Calu3 (cell line): Measurements from ENCODE around the gene KLHL4. TPM values are rescaled to one million over a fixed set of nuclear protein-coding genes. Genes with fewer than 3 reads are reported as not detected.
"Not testable (repeated sequence)": the region's sequence is repeated elsewhere in the genome, so short reads cannot be mapped to it uniquely, and the experiment has no call there.

ENCODE experiments used
- BruUV-seq: library from RNA; stranded (reverse); fragments of 400-500 nt; replicated peaks from 2 replicates; lab custom pipeline; 2021; lab: Mats Ljungman, UMichigan
- CTCF ChIA-PET: fragments of 300-600 bp; sonication (Branson Sonifier 250); formaldehyde crosslinking; loops from one replicate; lab custom pipeline; 2022; ENCODE audit warnings: antibody characterized with exemption; lab: Charles Lee
- DNase-seq: peaks from one replicate; pipeline ENCODE4 v3.0.0; 2022
- H3K27ac Mint-ChIP-seq: one replicate; pipeline ENCODE4 v1.8.0; 2022; ENCODE audit warnings: mixed read lengths; ENCODE audit not compliant: unreplicated experiment
- H3K27me3 Mint-ChIP-seq: one replicate; pipeline ENCODE4 v1.8.0; 2022; ENCODE audit warnings: mixed read lengths; ENCODE audit not compliant: unreplicated experiment
- H3K36me3 Mint-ChIP-seq: one replicate; pipeline ENCODE4 v1.8.0; 2022; ENCODE audit warnings: mild to moderate bottlenecking, moderate library complexity, mixed read lengths; ENCODE audit not compliant: insufficient read depth, unreplicated experiment
- H3K4me1 Mint-ChIP-seq: one replicate; pipeline ENCODE4 v1.8.0; 2022; ENCODE audit warnings: mild to moderate bottlenecking, low read depth, mixed read lengths; ENCODE audit not compliant: unreplicated experiment
- H3K4me3 Mint-ChIP-seq: one replicate; pipeline ENCODE4 v1.8.0; 2022; ENCODE audit warnings: mild to moderate bottlenecking, low read depth, moderate library complexity, mixed read lengths; ENCODE audit not compliant: unreplicated experiment
- H3K9me3 Mint-ChIP-seq: one replicate; pipeline ENCODE4 v1.8.0; 2022; ENCODE audit warnings: low read depth, mixed read lengths; ENCODE audit not compliant: unreplicated experiment
- intact Hi-C: fragments of 100-400 bp; cut with micrococcal nuclease; formaldehyde crosslinking; loops from one replicate; pipeline ENCODE4 v1.10.0; 2022; ENCODE audit not compliant: unreplicated experiment
- total RNA-seq: library from RNA; stranded (reverse); gene quantifications from 2 replicates; pipeline ENCODE4 v1.2.3, GENCODE V29; 2022
- TF ChIP-seq, protein P1 (sequence below): fragments of 200-600 bp; IDR thresholded peaks from one replicate; pipeline ENCODE4 v1.8.0; 2022; ENCODE audit warnings: antibody characterized with exemption; ENCODE audit not compliant: unreplicated experiment

Gene KLHL4
- total RNA-seq, 1 experiment from 2014 or later = not detected

DNA sequence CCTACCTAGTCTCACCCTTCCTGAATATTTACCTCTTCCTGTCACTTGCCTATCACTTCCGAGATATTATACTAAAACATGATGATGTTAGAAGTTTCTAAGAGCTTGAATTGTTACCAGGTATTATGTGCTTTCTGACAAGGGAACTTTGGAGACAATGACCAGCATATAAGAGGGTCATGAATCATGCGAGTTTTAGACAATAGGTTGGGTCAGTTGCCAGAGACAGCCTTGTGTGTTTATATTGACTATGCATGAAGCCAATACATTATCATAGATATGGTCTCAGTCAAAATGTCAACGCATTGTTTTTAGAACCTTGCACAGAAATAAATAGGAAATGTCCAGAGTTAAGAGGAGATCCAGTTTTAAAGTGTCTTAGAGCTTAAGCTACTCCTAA lies 116.8 kb downstream of the KLHL4 start:
- CTCF ChIA-PET = no interaction called here
- Mint-ChIP-seq H3K4me1 (no peaks in the 10 kb centered on the region), H3K27ac (no peak overlapping the region), H3K9me3 (no peaks in the 10 kb centered on the region), H3K27me3 (no peaks in the 10 kb centered on the region), H3K36me3 (no peaks in the 10 kb centered on the region), H3K4me3 (no peak overlapping the region)
- TF ChIP-seq, protein P1, sequence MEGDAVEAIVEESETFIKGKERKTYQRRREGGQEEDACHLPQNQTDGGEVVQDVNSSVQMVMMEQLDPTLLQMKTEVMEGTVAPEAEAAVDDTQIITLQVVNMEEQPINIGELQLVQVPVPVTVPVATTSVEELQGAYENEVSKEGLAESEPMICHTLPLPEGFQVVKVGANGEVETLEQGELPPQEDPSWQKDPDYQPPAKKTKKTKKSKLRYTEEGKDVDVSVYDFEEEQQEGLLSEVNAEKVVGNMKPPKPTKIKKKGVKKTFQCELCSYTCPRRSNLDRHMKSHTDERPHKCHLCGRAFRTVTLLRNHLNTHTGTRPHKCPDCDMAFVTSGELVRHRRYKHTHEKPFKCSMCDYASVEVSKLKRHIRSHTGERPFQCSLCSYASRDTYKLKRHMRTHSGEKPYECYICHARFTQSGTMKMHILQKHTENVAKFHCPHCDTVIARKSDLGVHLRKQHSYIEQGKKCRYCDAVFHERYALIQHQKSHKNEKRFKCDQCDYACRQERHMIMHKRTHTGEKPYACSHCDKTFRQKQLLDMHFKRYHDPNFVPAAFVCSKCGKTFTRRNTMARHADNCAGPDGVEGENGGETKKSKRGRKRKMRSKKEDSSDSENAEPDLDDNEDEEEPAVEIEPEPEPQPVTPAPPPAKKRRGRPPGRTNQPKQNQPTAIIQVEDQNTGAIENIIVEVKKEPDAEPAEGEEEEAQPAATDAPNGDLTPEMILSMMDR = no peak
- no TSS peak for BruUV-seq
- DNase-seq = no peak
- intact Hi-C loops = no loop called here

DNA sequence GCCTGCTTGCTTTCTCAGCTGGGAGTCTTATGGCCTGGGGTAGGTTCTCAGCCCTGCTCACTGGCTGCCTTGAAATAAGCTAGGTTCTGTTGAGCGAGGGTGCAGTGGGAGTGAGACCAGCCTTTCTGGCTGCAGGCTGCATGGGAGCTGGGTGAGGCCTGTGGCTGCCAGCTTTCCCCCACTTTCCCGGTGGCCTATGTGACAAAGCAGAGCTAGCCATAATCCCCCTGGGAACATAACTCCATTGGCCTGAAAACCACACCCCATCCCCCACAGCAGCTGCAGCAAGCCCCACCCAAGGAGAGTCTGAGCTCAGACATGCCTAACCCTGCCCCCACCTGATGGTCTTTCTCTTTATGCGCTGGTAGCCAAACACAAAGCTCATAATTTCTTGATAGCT lies 118.9 kb downstream of the KLHL4 start:
- Mint-ChIP-seq H3K9me3 (no peaks in the 10 kb centered on the region), H3K36me3 (no peaks in the 10 kb centered on the region), H3K4me3 (no peak overlapping the region), H3K27me3 (no peaks in the 10 kb centered on the region), H3K4me1 (no peaks in the 10 kb centered on the region), H3K27ac (no peak overlapping the region)
- intact Hi-C loops = no loop called here
- CTCF ChIA-PET = no interaction called here
- BruUV-seq = no TSS peak
- TF ChIP-seq, protein P1 = no peak
- DNase-seq = no peak

DNA sequence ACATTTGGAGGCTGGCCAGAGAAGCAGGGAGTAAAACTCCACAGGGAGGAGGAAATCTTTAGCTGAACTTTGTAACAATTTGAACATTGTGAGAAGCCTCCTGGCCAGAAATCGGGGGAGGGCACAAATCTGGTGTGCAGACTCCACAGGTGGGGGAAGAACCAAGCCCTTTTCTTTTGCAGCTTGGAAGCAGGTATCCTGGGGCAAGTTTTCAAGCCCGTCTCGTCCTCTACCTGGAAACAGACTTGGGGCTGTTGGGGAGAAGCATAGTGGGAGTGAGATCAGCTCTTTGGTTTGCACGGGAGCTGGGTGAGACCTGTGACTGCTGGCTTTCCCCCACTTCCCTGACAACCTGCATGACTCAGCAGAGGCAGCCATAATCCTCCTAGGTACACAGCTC lies 123.8 kb downstream of the KLHL4 start:
- intact Hi-C loops, H3K9me3 Mint-ChIP-seq, H3K27me3 Mint-ChIP-seq, H3K4me1 Mint-ChIP-seq, CTCF ChIA-PET, H3K4me3 Mint-ChIP-seq, H3K36me3 Mint-ChIP-seq, H3K27ac Mint-ChIP-seq, BruUV-seq, DNase-seq: not testable (repeated sequence)

DNA sequence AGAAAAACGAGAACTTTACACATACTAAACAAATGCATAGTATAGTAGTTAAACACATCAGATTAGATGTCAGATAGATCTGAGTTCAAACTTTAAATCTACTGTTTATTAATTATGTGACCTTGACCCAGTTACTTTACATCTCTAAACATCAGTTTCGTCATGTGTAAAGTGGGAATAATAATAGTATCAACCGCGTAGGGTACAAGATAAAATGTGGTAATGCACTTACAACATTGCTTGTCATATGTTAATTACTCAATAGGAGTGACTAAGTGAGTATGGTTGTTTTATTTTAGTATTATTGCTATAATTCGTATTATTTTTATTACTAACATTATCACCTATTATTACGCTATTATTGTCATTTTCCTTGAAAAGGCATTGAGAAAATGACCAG lies 144.2 kb downstream of the KLHL4 start:
- Mint-ChIP-seq H3K9me3 (no peaks in the 10 kb centered on the region), H3K4me3 (no peak overlapping the region), H3K27me3 (no peaks in the 10 kb centered on the region), H3K36me3 (no peaks in the 10 kb centered on the region), H3K27ac (no peak overlapping the region), H3K4me1 (no peaks in the 10 kb centered on the region)
- intact Hi-C loops = no loop called here
- CTCF ChIA-PET = no interaction called here
- DNase-seq = no peak
- BruUV-seq = no TSS peak
- TF ChIP-seq, protein P1 = no peak

DNA sequence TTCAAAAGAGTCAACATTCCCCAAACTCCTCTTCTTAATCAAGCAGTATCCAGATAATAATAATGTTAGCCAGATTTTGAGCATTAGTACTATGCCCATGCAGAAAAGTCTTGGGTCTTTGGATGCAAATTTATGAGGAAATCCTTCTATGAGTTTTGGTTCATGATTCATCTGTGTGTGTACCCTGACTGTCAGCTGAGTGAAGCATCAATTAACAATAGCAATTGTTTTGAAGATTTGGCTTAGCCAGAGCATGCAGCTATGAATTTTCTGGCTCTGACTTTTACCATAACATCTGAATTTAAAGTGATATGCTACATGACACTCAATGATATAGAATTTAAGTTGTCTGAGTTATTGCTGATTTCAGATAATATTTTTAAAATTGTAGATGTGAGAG lies 145.8 kb downstream of the KLHL4 start:
- no peaks in the 10 kb centered on the region for H3K9me3 Mint-ChIP-seq
- no peak overlapping the region for H3K4me3 Mint-ChIP-seq
- no TSS peak for BruUV-seq
- H3K36me3 Mint-ChIP-seq = no peaks in the 10 kb centered on the region
- CTCF ChIA-PET = no interaction called here
- H3K27me3 Mint-ChIP-seq = no peaks in the 10 kb centered on the region
- no peak overlapping the region for H3K27ac Mint-ChIP-seq
- no peak for DNase-seq
- TF ChIP-seq, protein P1 = no peak
- intact Hi-C loops = no loop called here
- H3K4me1 Mint-ChIP-seq = no peaks in the 10 kb centered on the region
